ENCODE results near the gene DIS3L2. TPM values are rescaled to one million over a fixed set of nuclear protein-coding genes. Genes with fewer than 3 reads are reported as not detected.

The DIS3L2 gene
- total and polyA plus RNA-seq, 2 of the 4 experiments (the other 2 are of a cell fraction), result 14.7 to 19.2 TPM

DNA sequence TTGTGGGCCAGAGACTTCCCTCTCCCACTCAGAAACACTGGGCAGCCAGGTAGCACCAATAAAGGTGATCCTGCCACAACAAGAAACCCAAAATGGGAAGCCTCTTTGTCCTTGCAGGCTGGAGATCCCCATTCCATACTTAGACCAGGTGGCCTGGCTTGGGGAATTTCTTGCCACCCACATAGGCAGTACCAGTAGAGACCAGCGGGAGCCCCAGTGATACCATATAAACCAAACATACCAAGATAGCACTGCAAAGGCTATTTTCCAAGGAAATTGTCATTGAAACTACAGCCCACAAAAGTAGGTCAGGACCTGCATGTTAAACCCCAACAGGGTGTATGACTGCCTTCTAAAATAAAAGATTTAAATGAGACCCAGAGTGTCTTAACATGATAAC is 171.6 kb downstream of the DIS3L2 start:
- ChIA-PET CTCF (no interaction called here), POLR2A (ENCODE audit: unreplicated experiment) (no interaction called here)
- Histone ChIP-seq H3K4ac (ENCODE audit: low read depth, low read length) (no peak overlapping the region), H2AK9ac (replicated peaks; ENCODE audit: low read depth, low read length, poor library complexity) (no peak overlapping the region), H2BK20ac (ENCODE audit: low read depth, low read length) (no peak overlapping the region), H3K4me1 (ENCODE audit: control insufficient read depth, insufficient read depth, low read length) (peaks cover 6% of the 10 kb centered on the region), H2BK15ac (ENCODE audit: low read depth, low read length) (no peak overlapping the region), H3K9ac (ENCODE audit: low read depth, low read length) (no peak overlapping the region), H3K9me1 (ENCODE audit: insufficient read depth, low read length) (peaks cover 4% of the 10 kb centered on the region; the same call in 1 of the 2 replicates), H3K36me3 (ENCODE audit: control insufficient read depth, insufficient read depth, low read length) (peaks cover 8% of the 10 kb centered on the region), H3K27ac (ENCODE audit: insufficient read depth, low read length) (no peak overlapping the region), H2AFZ (replicated peaks; ENCODE audit: low read length, poor library complexity) (no peak overlapping the region), H2AK5ac (ENCODE audit: low read depth, low read length) (no peak overlapping the region), H4K91ac (ENCODE audit: insufficient read depth, low read depth, low read length) (no peak overlapping the region), H3K27me3 (ENCODE audit: control insufficient read depth, insufficient read depth, low read length) (no peaks in the 10 kb centered on the region), H3K4me3 (ENCODE audit: insufficient read depth, low read depth, low read length) (no peak overlapping the region), H3K9me3 (ENCODE audit: control insufficient read depth, insufficient read depth, low read length) (no peaks in the 10 kb centered on the region), H4K8ac (ENCODE audit: low read depth in 2 of 2, low read length in 2 of 2) (no peak overlapping the region), H3K4me2 (ENCODE audit: low read depth, low read length) (no peak overlapping the region), H3K14ac (replicated peaks; ENCODE audit: low read depth, low read length) (no peak overlapping the region), H4K5ac (ENCODE audit: low read depth, low read length) (no peak overlapping the region), H2BK120ac (ENCODE audit: low read depth, low read length) (no peak overlapping the region), H3K23ac (ENCODE audit: low read depth, low read length) (no peak overlapping the region), H3K79me1 (ENCODE audit: low read depth in 1 of 2, low read length in 2 of 2) (0 out of 4 replicates have a peak, but pooled peaks cover 0 to 10% of the 10 kb centered on the region in 2 experiments), H2BK5ac (ENCODE audit: low read depth, low read length, poor library complexity, severe bottlenecking) (no peak overlapping the region), H4K20me1 (ENCODE audit: insufficient read depth, low read length) (no peaks in the 10 kb centered on the region), H3K18ac (ENCODE audit: low read depth, low read length) (no peak overlapping the region), H3K56ac (ENCODE audit: extremely low read depth, insufficient read depth, low read length) (no peak overlapping the region)
- dilution Hi-C loops (cut with HindIII; ENCODE audit: low sequenced_read_pairs, unreplicated experiment) (no loop called here), in situ Hi-C loops (cut with MboI; ENCODE audit: low sequenced_read_pairs) (no loop called here), intact Hi-C loops (cut with micrococcal nuclease) (no loop called here)
- no TSS peak for BruUV-seq (replicated peaks)
- TF ChIP-seq FOS (IDR thresholded peaks at IDR 0.05; ENCODE audit: low read depth, low read length), result no peak
- peak; percentile 40; the same call in 1 of the 2 replicates for TF ChIP-seq RAD21 (IDR thresholded peaks at IDR 0.05; ENCODE audit: low read length)
- TF ChIP-seq MAZ (IDR thresholded peaks at IDR 0.05; ENCODE audit: borderline replicate concordance, low read depth, low read length), result no peak
- no peak for TF ChIP-seq NFE2L2 (IDR thresholded peaks at IDR 0.05; ENCODE audit: low read depth, low read length)
- TF ChIP-seq, protein P1, sequence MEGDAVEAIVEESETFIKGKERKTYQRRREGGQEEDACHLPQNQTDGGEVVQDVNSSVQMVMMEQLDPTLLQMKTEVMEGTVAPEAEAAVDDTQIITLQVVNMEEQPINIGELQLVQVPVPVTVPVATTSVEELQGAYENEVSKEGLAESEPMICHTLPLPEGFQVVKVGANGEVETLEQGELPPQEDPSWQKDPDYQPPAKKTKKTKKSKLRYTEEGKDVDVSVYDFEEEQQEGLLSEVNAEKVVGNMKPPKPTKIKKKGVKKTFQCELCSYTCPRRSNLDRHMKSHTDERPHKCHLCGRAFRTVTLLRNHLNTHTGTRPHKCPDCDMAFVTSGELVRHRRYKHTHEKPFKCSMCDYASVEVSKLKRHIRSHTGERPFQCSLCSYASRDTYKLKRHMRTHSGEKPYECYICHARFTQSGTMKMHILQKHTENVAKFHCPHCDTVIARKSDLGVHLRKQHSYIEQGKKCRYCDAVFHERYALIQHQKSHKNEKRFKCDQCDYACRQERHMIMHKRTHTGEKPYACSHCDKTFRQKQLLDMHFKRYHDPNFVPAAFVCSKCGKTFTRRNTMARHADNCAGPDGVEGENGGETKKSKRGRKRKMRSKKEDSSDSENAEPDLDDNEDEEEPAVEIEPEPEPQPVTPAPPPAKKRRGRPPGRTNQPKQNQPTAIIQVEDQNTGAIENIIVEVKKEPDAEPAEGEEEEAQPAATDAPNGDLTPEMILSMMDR (conservative IDR thresholded peaks at IDR 0.05; ENCODE audit: low read depth, low read length), result peak; percentile 19; the same call in 1 of the 2 replicates
- peak; percentile 10; the same call in 1 of the 2 replicates for TF ChIP-seq SMC3 (IDR thresholded peaks at IDR 0.05; ENCODE audit: low read depth, low read length)
- TF ChIP-seq RCOR1 (IDR thresholded peaks at IDR 0.05; ENCODE audit: insufficient replicate concordance, low read length), result no peak
- TF ChIP-seq, protein P2, sequence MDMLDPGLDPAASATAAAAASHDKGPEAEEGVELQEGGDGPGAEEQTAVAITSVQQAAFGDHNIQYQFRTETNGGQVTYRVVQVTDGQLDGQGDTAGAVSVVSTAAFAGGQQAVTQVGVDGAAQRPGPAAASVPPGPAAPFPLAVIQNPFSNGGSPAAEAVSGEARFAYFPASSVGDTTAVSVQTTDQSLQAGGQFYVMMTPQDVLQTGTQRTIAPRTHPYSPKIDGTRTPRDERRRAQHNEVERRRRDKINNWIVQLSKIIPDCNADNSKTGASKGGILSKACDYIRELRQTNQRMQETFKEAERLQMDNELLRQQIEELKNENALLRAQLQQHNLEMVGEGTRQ (IDR thresholded peaks at IDR 0.05; ENCODE audit: low read depth, low read length), result no peak
- WGBS, 2 experiments (ENCODE audit: extremely low coverage in 2 of 2, insufficient read length in 1 of 2), result no CpG with 5 or more reads among the region's 1 CpG
- ATAC-seq (ENCODE audit: low read depth) (no peak), DNase-seq (no peak)
